ENCODE measurements around the gene ZBED6.

The ZBED6 gene

GRCh38 chr1:203839081-203839480 lies 43.7 kb downstream of the ZBED6 start:
- Histone ChIP-seq H3K4me2 (ENCODE audit: low read depth, low read length, poor library complexity, severe bottlenecking) (no peak overlapping the region), H3K9me2 (replicated peaks; ENCODE audit: insufficient read depth, low read length) (no peaks in the 10 kb centered on the region), H3K4me3 (ENCODE audit: insufficient read depth, low read length, poor library complexity, severe bottlenecking) (no peak overlapping the region), H3K9ac (ENCODE audit: low read length) (no peak overlapping the region), H2AFZ (ENCODE audit: low read depth, low read length, severe bottlenecking) (no peak overlapping the region), H3K9me3 (ENCODE audit: insufficient read depth, low read length) (no peaks in the 10 kb centered on the region), H3K27ac (ENCODE audit: low read depth, low read length) (no peak overlapping the region), H3K79me2 (ENCODE audit: insufficient read depth, low read length) (no peaks in the 10 kb centered on the region), H3F3A (ENCODE audit: insufficient read depth) (no peaks in the 10 kb centered on the region), H3K36me3 (ENCODE audit: low read length) (peaks cover 38% of the 10 kb centered on the region), H3K27me3 (ENCODE audit: low read length) (no peaks in the 10 kb centered on the region), H4K20me1 (ENCODE audit: low read depth, low read length) (no peaks in the 10 kb centered on the region)
- no peak for TF ChIP-seq EZH2phosphoT487 (conservative IDR thresholded peaks at IDR 0.05; ENCODE audit: low read length)
- TF ChIP-seq CTCF (IDR thresholded peaks at IDR 0.05; ENCODE audit: insufficient read depth, low read length, poor library complexity, severe bottlenecking), result no peak

- H3K27ac ChIP-seq (ENCODE audit: low read depth, low read length), result no peak overlapping the region
- H4K20me1 ChIP-seq (ENCODE audit: low read depth, low read length), result no peaks in the 10 kb centered on the region
- no peak overlapping the region for H3K4me3 ChIP-seq (ENCODE audit: insufficient read depth, low read length, poor library complexity, severe bottlenecking)
- no peaks in the 10 kb centered on the region for H3F3A ChIP-seq (ENCODE audit: insufficient read depth)
- no peaks in the 10 kb centered on the region for H3K79me2 ChIP-seq (ENCODE audit: insufficient read depth, low read length)
- peaks cover 35% of the 10 kb centered on the region for H3K36me3 ChIP-seq (ENCODE audit: low read length)
- H3K9ac ChIP-seq (ENCODE audit: low read length), result no peak overlapping the region
- no peaks in the 10 kb centered on the region for H3K9me2 ChIP-seq (replicated peaks; ENCODE audit: insufficient read depth, low read length)
- no peaks in the 10 kb centered on the region for H3K27me3 ChIP-seq (ENCODE audit: low read length)
- no peak overlapping the region for H3K4me2 ChIP-seq (ENCODE audit: low read depth, low read length, poor library complexity, severe bottlenecking)
- no peak overlapping the region for H2AFZ ChIP-seq (ENCODE audit: low read depth, low read length, severe bottlenecking)
- no peaks in the 10 kb centered on the region for H3K9me3 ChIP-seq (ENCODE audit: insufficient read depth, low read length)
- TF ChIP-seq EZH2phosphoT487 (conservative IDR thresholded peaks at IDR 0.05; ENCODE audit: low read length) (no peak), CTCF (IDR thresholded peaks at IDR 0.05; ENCODE audit: insufficient read depth, low read length, poor library complexity, severe bottlenecking) (no peak)
These were observed 44.9 kb downstream of the ZBED6 start for GRCh38 chr1:203840208-203840808.

- no peak overlapping the region for H3K9ac ChIP-seq (ENCODE audit: low read length)
- no peaks in the 10 kb centered on the region for H3F3A ChIP-seq (ENCODE audit: insufficient read depth)
- no peaks in the 10 kb centered on the region for H3K9me3 ChIP-seq (ENCODE audit: insufficient read depth, low read length)
- no peaks in the 10 kb centered on the region for H3K27me3 ChIP-seq (ENCODE audit: low read length)
- peaks cover 41% of the 10 kb centered on the region for H3K36me3 ChIP-seq (ENCODE audit: low read length)
- H3K79me2 ChIP-seq (ENCODE audit: insufficient read depth, low read length), result no peaks in the 10 kb centered on the region
- no peak overlapping the region for H3K4me3 ChIP-seq (ENCODE audit: insufficient read depth, low read length, poor library complexity, severe bottlenecking)
- no peak overlapping the region for H3K4me2 ChIP-seq (ENCODE audit: low read depth, low read length, poor library complexity, severe bottlenecking)
- H3K9me2 ChIP-seq (replicated peaks; ENCODE audit: insufficient read depth, low read length), result no peaks in the 10 kb centered on the region
- H2AFZ ChIP-seq (ENCODE audit: low read depth, low read length, severe bottlenecking), result no peak overlapping the region
- no peaks in the 10 kb centered on the region for H4K20me1 ChIP-seq (ENCODE audit: low read depth, low read length)
- no peak for TF ChIP-seq CTCF (IDR thresholded peaks at IDR 0.05; ENCODE audit: insufficient read depth, low read length, poor library complexity, severe bottlenecking)
- TF ChIP-seq EZH2phosphoT487 (conservative IDR thresholded peaks at IDR 0.05; ENCODE audit: low read length), result no peak
- H3K27ac ChIP-seq (ENCODE audit: low read depth, low read length), result no peak overlapping the region
These were observed 47.1 kb downstream of the ZBED6 start for GRCh38 chr1:203842559-203842876.

Measured in SU-DHL-6 (cell line).